Stimulated activated CD4-positive, alpha-beta T cell treated with anti-CD3 and anti-CD28 coated beads, Interleukin-4, amount 100 ng/mL, for 1 hour (primary cell): ENCODE results near the gene SPATA31D3.
"Not testable (repeated sequence)": the region's sequence is repeated elsewhere in the genome, so short reads cannot be mapped to it uniquely, and the experiment has no call there.

Experiments used
- DNase-seq: peaks from one replicate; pipeline ENCODE4 v3.0.0-alpha.2; 2020

SPATA31D3 gene

DNA sequence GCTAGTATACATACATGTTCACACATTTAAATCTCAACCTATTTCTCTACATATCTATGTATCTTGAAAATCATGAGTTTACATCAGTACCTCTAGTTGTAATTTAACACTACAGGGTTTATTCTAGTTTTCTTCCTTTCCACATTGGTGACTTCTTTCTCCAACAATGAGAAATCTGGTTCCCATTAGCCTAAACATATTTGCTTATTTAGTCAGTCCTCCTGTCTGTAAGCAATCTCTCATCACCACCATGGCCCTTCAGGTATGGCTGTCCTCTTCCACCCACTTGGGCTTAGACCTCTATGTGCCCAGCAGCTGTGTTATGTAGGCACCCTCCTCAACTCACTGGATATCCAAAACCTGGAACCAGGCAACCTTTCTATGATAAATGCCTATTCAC, 37.3 kb downstream of the SPATA31D3 start:
- no peak for DNase-seq

GRCh38 chr9:81981883-81982282, 38.6 kb downstream of the SPATA31D3 start:
- DNase-seq, result no peak

DNA sequence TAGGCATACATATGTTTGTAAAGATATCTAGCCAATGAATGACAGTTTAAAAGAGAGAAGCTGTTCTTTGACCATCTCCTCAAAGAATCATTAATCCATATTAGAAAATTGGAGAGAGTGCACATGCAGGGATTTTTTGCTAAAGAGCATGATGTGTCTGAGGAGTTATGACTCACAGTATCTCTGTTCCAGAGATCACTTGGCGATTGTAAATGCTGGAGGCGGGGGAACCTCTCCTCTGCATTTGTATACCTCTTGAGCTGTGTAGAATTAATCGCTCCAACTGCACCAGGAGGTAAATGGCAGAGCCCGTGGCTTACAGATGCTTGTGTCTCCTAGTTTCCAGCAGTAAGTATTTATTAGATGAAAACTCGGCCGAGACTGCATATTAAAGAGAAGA, 41.6 kb downstream of the SPATA31D3 start:
- no peak for DNase-seq

- no peak for DNase-seq
These were observed 42.8 kb downstream of the SPATA31D3 start for GRCh38 chr9:81986051-81986450.

DNA sequence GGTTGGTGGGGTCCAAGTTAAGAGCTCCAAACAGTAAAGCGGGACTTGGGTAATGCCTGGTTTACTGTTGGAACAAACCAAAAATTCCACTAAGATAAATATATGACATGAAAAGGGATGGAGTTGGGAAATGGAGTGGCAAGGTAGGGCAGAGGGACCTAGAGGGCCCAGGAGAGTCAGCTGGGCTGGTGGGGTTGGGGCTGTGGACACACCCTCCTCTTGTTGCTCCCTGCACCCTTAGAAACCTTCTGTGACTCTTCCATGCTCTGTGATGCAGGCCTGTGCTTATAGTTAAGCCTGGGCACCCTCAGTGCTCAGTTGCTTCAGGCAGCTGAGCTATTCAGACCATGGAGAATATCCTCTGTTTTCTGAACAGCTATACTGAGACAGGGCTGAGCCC, 45.2 kb downstream of the SPATA31D3 start, which contains the start of gene SPATA31D1:
Gene SPATA31D1, plus strand, starts transcription at position 301 of the 400 bp plus-strand sequence. Its CDS starts 47 bp downstream, at position 348.
- not testable (repeated sequence) for DNase-seq

DNA sequence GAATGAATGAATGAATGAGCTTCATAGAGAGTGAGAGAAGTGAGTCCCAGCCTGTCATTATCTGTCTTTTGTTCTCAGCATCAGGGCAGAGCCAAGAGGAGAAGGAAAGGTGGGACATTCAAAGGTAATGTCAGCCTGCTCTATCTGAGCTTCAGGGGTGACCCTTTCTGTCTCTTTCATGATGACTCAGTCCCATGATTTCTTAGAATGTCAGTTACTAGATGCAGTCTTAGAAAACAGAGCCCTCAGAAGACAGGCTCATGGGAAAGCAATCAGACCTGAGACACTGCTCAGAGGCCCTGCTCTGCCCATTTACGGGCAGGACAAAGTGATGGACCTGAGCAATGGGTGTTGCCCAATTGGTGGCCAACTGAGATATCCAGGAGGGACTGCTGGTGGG, 46.4 kb downstream of the SPATA31D3 start:
- no peak for DNase-seq

- DNase-seq, result no peak
These were observed 50.4 kb downstream of the SPATA31D3 start for GRCh38 chr9:81993656-81994055.
